ENCODE results near the gene C2orf76. TPM values are rescaled to one million over a fixed set of nuclear protein-coding genes. Genes with fewer than 3 reads are reported as not detected.

Gene C2orf76
- total and polyA plus RNA-seq, 2 experiments from 2014 or later: 5.8 to 21.6 TPM

- no peak; the same call in 2 of the 3 replicates for ATAC-seq
These were observed 23.1 kb upstream of the C2orf76 start for GRCh38 chr2:119389615-119390306.

More at GRCh38 chr2:119389615-119390306, 23.1 kb upstream of the C2orf76 start:
- Mint-ChIP-seq H3K36me3 (ENCODE audit: low read depth) (no peaks in the 10 kb centered on the region), H3K27me3 (ENCODE audit: insufficient read depth, low read depth, poor library complexity) (peaks cover 5% of the 10 kb centered on the region), H3K9me3 (no peaks in the 10 kb centered on the region), H3K4me1 (peaks cover 11% of the 10 kb centered on the region), H3K27ac (peak overlapping the region; percentile 89), H3K4me3 (no peak overlapping the region)
- Histone ChIP-seq H3K79me2 (replicated peaks; ENCODE audit: insufficient read depth) (no peaks in the 10 kb centered on the region), H3K27ac (ENCODE audit: low read depth) (no peak overlapping the region), H3K36me3 (ENCODE audit: insufficient read depth) (no peaks in the 10 kb centered on the region), H3K9me2 (ENCODE audit: insufficient read depth) (no peaks in the 10 kb centered on the region), H3K4me1 (ENCODE audit: insufficient read depth) (0 out of 2 replicates have a peak, but pooled peaks cover 9% of the 10 kb centered on the region), H3K4me3 (no peak overlapping the region), H2AFZ (peak overlapping the region; percentile 75; the same call in 1 of the 2 replicates), H3K4me2 (no peak overlapping the region), H3K27me3 (ENCODE audit: insufficient read depth) (no peaks in the 10 kb centered on the region), H3F3A (replicated peaks; ENCODE audit: low read depth) (no peaks in the 10 kb centered on the region), H4K20me1 (replicated peaks; ENCODE audit: insufficient read depth) (no peaks in the 10 kb centered on the region)
- TF ChIP-seq, protein P1, sequence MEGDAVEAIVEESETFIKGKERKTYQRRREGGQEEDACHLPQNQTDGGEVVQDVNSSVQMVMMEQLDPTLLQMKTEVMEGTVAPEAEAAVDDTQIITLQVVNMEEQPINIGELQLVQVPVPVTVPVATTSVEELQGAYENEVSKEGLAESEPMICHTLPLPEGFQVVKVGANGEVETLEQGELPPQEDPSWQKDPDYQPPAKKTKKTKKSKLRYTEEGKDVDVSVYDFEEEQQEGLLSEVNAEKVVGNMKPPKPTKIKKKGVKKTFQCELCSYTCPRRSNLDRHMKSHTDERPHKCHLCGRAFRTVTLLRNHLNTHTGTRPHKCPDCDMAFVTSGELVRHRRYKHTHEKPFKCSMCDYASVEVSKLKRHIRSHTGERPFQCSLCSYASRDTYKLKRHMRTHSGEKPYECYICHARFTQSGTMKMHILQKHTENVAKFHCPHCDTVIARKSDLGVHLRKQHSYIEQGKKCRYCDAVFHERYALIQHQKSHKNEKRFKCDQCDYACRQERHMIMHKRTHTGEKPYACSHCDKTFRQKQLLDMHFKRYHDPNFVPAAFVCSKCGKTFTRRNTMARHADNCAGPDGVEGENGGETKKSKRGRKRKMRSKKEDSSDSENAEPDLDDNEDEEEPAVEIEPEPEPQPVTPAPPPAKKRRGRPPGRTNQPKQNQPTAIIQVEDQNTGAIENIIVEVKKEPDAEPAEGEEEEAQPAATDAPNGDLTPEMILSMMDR (conservative IDR thresholded peaks at IDR 0.05; ENCODE audit: low read depth in 2 of 2): no peak
- TF ChIP-seq ZNF331 (CRISPR knock-in tag; IDR thresholded peaks at IDR 0.05; ENCODE audit: low read depth) (no peak), POLR2AphosphoS5 (IDR thresholded peaks at IDR 0.05; ENCODE audit: low read depth) (no peak), ZNF462 (CRISPR knock-in tag; IDR thresholded peaks at IDR 0.05) (no peak), ZNF114 (CRISPR knock-in tag; IDR thresholded peaks at IDR 0.05) (no peak), EZH2 (IDR thresholded peaks at IDR 0.05; ENCODE audit: low read depth, unreplicated experiment) (no peak), JUNB (IDR thresholded peaks at IDR 0.05; ENCODE audit: unreplicated experiment) (no peak), STAT1 (IDR thresholded peaks at IDR 0.05; ENCODE audit: unreplicated experiment) (no peak), EZH2phosphoT487 (IDR thresholded peaks at IDR 0.05; ENCODE audit: unreplicated experiment) (no peak), CREB1 (CRISPR knock-in tag; IDR thresholded peaks at IDR 0.05; ENCODE audit: low read depth) (no peak)
- TF ChIP-seq, protein P2, sequence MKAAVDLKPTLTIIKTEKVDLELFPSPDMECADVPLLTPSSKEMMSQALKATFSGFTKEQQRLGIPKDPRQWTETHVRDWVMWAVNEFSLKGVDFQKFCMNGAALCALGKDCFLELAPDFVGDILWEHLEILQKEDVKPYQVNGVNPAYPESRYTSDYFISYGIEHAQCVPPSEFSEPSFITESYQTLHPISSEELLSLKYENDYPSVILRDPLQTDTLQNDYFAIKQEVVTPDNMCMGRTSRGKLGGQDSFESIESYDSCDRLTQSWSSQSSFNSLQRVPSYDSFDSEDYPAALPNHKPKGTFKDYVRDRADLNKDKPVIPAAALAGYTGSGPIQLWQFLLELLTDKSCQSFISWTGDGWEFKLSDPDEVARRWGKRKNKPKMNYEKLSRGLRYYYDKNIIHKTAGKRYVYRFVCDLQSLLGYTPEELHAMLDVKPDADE (IDR thresholded peaks at IDR 0.05): no peak
- no peak for DNase-seq (ENCODE audit: low spot score)

All from GM23338 (cell line).